GM18870 (cell line): Measurements from ENCODE around the gene MKRN1.
"Not testable (repeated sequence)": the region's sequence is repeated elsewhere in the genome, so short reads cannot be mapped to it uniquely, and the experiment has no call there.

Experiments used
- ATAC-seq: cut with Tn5 transposase; IDR thresholded peaks from one replicate; pipeline ENCODE4 v1.9.1; 2021; ENCODE audit warnings: moderate library complexity; ENCODE audit not compliant: unreplicated experiment

Gene MKRN1

GRCh38 chr7:140485500-140486265 lies 6.4 kb upstream of the MKRN1 start:
- ATAC-seq: no peak

- no peak for ATAC-seq
Observed at GRCh38 chr7:140484951-140485499, 5.7 kb upstream of the MKRN1 start.

GRCh38 chr7:140484479-140484878 lies 5.2 kb upstream of the MKRN1 start:
- ATAC-seq: no peak

- peak; percentile 5 for ATAC-seq
Observed at GRCh38 chr7:140479739-140480084, 407 bp upstream of the MKRN1 start.

- ATAC-seq: peak; percentile 13
Observed at GRCh38 chr7:140478246-140479061, 851 bp downstream of the MKRN1 start.

- ATAC-seq: no peak
Observed at GRCh38 chr7:140476698-140477261, 2.5 kb downstream of the MKRN1 start.

GRCh38 chr7:140475747-140476333 lies 3.5 kb downstream of the MKRN1 start:
- ATAC-seq: no peak

GRCh38 chr7:140463111-140463510 lies 16.2 kb downstream of the MKRN1 start:
- no peak for ATAC-seq

GRCh38 chr7:140458916-140459315 lies 20.4 kb downstream of the MKRN1 start:
- no peak for ATAC-seq

GRCh38 chr7:140458201-140458600 lies 21.1 kb downstream of the MKRN1 start:
- no peak for ATAC-seq

GRCh38 chr7:140456551-140457051 lies 22.7 kb downstream of the MKRN1 start:
- no peak for ATAC-seq

GRCh38 chr7:140455743-140456142 lies 23.6 kb downstream of the MKRN1 start:
- ATAC-seq: no peak

GRCh38 chr7:140454657-140455015 lies 24.7 kb downstream of the MKRN1 start:
- ATAC-seq: no peak

- not testable (repeated sequence) for ATAC-seq
Observed at GRCh38 chr7:140453785-140454656, 25.3 kb downstream of the MKRN1 start.

- ATAC-seq: no peak
Observed at GRCh38 chr7:140453273-140453672, 26.0 kb downstream of the MKRN1 start.

GRCh38 chr7:140451716-140452115 lies 27.6 kb downstream of the MKRN1 start:
- no peak for ATAC-seq

- ATAC-seq: no peak
Observed at GRCh38 chr7:140448781-140449480, 30.4 kb downstream of the MKRN1 start.

- no peak for ATAC-seq
Observed at GRCh38 chr7:140447841-140448240, 31.5 kb downstream of the MKRN1 start.

- no peak for ATAC-seq
Observed at GRCh38 chr7:140446467-140446866, 32.8 kb downstream of the MKRN1 start.

GRCh38 chr7:140441519-140441918 lies 37.8 kb downstream of the MKRN1 start:
- no peak for ATAC-seq
